Activated naive CD4-positive, alpha-beta T cell treated with anti-CD3 and anti-CD28 coated beads, Interleukin-2, amount 10 ng/mL, durations not matched to agents 7 days and 5 days (primary cell): Measurements from ENCODE around the gene NOP10.
"Not testable (repeated sequence)": the region's sequence is repeated elsewhere in the genome, so short reads cannot be mapped to it uniquely, and the experiment has no call there.

Experiments
- CTCF ChIA-PET: fragments of 350-600 bp; sonication (Branson Sonifier 250); formaldehyde crosslinking; loops from one replicate; lab custom pipeline; 2021; ENCODE audit warnings: antibody characterized with exemption; lab: Charles Lee
- DNase-seq: peaks from one replicate; pipeline ENCODE4 v3.0.0-alpha.2; 2020
- H3K27ac Mint-ChIP-seq: one replicate; pipeline ENCODE4 v1.8.0; 2021; ENCODE audit warnings: mild to moderate bottlenecking, moderate library complexity, mixed read lengths
- H3K27me3 Mint-ChIP-seq: one replicate; pipeline ENCODE4 v1.8.0; 2021; ENCODE audit warnings: mild to moderate bottlenecking, mixed read lengths
- H3K36me3 Mint-ChIP-seq: one replicate; pipeline ENCODE4 v1.8.0; 2021; ENCODE audit warnings: mixed read lengths
- H3K4me1 Mint-ChIP-seq: one replicate; pipeline ENCODE4 v1.8.0; 2021; ENCODE audit warnings: mixed read lengths
- H3K4me3 Mint-ChIP-seq: one replicate; pipeline ENCODE4 v1.8.0; 2021; ENCODE audit warnings: mild to moderate bottlenecking, moderate library complexity, mixed read lengths
- H3K9me3 Mint-ChIP-seq: one replicate; pipeline ENCODE4 v1.8.0; 2021; ENCODE audit warnings: mixed read lengths

Gene NOP10

DNA sequence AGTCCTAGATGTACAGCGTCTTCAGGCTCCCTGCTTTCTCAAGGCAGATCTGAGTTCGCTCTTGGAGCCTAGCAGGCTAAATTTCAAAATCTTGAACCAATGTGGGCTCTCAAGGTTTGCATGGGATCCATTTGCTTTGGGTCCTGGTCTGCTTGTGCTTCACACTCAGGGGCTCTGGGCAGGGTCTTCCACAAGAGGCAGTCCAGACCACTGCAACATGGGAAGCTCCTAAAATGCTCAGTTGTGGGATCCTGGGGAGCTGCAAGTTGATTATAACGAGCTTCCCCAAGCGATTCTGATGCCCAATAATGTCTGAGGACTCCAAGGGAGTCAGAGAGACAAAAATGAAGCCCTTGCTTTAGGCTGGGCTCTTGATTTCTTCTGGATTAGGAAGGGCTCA, 6.8 kb upstream of the NOP10 start:
- Mint-ChIP-seq H3K9me3 (no peaks in the 10 kb centered on the region), H3K36me3 (no peaks in the 10 kb centered on the region), H3K27me3 (peaks cover 18% of the 10 kb centered on the region), H3K4me1 (no peaks in the 10 kb centered on the region), H3K4me3 (no peak overlapping the region), H3K27ac (no peak overlapping the region)
- DNase-seq: no peak
- CTCF ChIA-PET: interaction anchor here (0.6 kb wide), 1 partner anchor 19 kb away, joined by 4 read pairs; no protein-coding TSS in a partner anchor

DNA sequence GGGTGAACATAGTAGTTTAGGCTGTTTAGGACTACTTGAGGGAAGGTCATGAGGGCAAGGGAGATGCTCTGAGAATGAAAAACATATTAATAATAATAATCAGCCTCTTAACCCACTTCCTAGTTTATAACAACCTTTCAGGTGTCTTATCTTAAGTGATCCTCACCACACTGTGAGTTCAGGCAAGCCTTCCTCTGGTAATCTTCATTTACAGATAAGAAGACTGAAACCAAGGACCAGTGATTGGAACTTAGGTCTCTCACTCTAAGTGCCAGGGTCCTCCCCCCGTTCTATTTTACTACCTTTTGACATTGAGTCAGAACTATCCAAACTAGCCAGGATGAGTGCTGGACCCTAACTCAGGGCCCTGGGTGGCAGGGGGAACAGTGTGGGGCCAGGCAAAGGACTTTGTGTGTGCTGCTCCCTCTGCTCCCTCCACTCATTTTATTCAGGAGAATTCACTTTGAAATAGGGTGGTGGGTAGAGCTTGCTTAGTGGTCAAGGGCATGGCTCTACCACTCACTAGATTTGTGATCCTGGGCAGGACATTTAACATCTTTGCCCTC, 5.9 kb upstream of the NOP10 start:
- no peaks in the 10 kb centered on the region for H3K4me1 Mint-ChIP-seq
- H3K27me3 Mint-ChIP-seq: peaks cover 18% of the 10 kb centered on the region
- CTCF ChIA-PET: no interaction called here
- no peaks in the 10 kb centered on the region for H3K36me3 Mint-ChIP-seq
- no peaks in the 10 kb centered on the region for H3K9me3 Mint-ChIP-seq
- DNase-seq: no peak
- no peak overlapping the region for H3K27ac Mint-ChIP-seq
- no peak overlapping the region for H3K4me3 Mint-ChIP-seq

DNA sequence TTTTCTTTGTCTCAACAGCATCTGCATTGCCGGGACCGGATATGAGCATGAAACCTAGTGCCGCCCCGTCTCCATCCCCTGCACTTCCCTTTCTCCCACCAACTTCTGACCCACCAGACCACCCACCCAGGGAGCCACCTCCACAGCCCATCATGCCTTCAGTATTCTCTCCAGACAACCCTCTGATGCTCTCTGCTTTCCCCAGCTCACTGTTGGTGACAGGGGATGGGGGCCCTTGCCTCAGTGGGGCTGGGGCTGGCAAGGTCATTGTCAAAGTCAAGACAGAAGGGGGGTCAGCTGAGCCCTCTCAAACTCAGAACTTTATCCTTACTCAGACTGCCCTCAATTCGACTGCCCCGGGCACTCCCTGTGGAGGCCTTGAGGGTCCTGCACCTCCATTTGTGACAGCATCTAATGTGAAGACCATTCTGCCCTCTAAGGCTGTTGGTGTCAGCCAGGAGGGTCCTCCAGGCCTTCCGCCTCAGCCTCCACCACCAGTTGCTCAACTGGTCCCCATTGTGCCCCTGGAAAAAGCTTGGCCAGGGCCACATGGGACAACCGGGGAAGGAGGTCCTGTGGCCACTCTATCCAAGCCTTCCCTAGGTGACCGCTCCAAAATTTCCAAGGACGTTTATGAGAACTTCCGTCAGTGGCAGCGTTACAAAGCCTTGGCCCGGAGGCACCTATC, 5.2 kb upstream of the NOP10 start:
- no peak for DNase-seq
- no peaks in the 10 kb centered on the region for H3K4me1 Mint-ChIP-seq
- H3K36me3 Mint-ChIP-seq: no peaks in the 10 kb centered on the region
- H3K27ac Mint-ChIP-seq: no peak overlapping the region
- H3K9me3 Mint-ChIP-seq: no peaks in the 10 kb centered on the region
- H3K27me3 Mint-ChIP-seq: peaks cover 18% of the 10 kb centered on the region
- H3K4me3 Mint-ChIP-seq: no peak overlapping the region
- CTCF ChIA-PET: no interaction called here

DNA sequence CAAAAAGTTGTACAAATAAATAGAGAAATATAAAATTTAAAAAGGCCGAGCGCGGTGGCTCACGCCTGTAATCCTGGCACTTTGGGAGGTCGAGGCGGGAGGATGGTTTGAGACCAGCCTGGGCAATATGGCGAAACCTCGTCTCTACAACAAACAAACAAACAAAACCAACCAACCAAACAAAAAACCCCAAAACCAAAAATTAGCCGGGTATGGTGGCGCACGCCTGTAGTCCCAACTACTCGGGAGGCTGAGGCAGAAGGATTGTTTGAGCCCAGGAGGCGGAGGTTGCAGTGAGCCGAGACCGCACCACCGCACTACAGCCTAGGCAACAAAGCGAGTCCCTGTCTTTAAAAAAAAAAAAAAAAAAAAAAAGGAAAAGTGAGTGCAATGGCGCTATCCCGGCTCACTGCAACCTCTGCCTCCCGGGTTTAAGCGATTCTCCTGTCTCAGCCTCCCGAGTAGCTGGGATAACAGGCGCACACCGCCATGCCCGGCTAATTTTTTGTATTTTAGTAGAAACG, 661 bp downstream of the NOP10 start:
- Mint-ChIP-seq H3K36me3 (peaks cover 24% of the 10 kb centered on the region), H3K27me3 (peaks cover 13% of the 10 kb centered on the region), H3K4me1 (peaks cover 24% of the 10 kb centered on the region)
- not testable (repeated sequence) for H3K9me3 Mint-ChIP-seq, H3K27ac Mint-ChIP-seq, H3K4me3 Mint-ChIP-seq
- peak; percentile 61 for DNase-seq
- CTCF ChIA-PET: interaction anchor here (0.6 to 4.3 kb wide), 10 partner anchors 11 to 246 kb away, joined by 3 to 49 read pairs (median 4); partner anchors contain the start of gene LPCAT4

DNA sequence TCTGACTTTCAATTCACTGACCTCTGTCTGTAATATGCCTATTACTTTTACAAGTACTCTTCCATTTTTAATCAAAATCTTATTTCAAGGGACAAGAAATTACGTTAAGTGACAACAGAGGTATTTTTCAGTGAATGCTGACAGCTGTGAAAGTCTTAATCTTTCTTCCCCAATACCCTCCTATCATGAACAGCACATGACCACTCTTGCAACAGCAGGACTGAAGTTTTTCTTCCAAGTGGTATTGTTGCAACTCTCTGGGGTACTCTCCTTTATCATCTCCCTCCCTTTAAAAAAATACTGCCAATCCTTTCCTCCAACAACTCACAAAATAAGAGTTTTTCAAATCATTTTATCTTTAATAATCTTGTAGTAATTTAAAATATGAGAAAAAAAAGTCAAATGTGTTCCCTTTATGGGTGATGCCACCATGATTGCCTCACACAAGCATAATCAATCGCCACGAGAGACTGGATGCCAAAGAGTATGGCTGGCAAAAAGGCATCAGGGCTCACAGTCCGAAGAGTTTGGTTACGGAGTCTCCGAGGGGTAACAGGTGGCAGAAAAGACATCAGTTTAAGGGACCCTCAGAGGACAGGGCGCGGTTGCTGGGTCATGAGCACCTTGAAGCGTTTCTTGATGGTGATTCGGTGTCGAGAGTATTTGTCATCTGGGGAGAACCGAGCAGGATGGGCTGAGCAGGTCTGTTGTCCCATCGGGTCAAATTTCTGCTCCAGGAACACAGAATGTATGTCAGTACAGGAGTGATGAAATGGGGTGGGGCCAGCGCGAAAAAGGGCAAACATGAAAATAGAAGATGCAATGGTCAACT, 1.3 kb downstream of the NOP10 start:
- Mint-ChIP-seq H3K9me3 (no peaks in the 10 kb centered on the region), H3K4me3 (no peak overlapping the region), H3K27ac (no peak overlapping the region), H3K27me3 (peaks cover 12% of the 10 kb centered on the region), H3K4me1 (peaks cover 30% of the 10 kb centered on the region), H3K36me3 (peaks cover 27% of the 10 kb centered on the region)
- CTCF ChIA-PET: interaction anchor here (1.9 kb wide), 1 partner anchor 100 kb away, joined by 11 read pairs; no protein-coding TSS in a partner anchor
- no peak for DNase-seq

DNA sequence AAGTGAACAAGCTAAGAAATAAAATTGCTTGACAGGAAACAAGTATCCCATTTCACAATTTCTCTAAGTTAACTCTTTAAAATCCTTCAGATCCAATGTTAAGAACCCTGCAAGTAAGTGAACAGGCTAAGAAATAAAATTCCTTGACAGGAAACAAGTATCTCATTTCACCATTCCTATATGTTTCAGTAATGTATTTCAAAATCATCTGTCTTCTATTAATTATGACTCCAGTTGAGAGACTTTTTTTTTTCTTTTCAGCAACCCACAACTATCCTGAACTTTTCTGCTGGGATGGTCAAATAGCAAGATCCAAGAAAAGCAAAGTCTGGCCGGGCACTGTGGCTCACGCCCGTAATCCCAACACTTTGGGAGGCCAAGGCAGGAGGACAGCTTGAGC, 3.0 kb downstream of the NOP10 start:
- H3K27me3 Mint-ChIP-seq: peaks cover 5% of the 10 kb centered on the region
- no peak overlapping the region for H3K27ac Mint-ChIP-seq
- peaks cover 27% of the 10 kb centered on the region for H3K36me3 Mint-ChIP-seq
- CTCF ChIA-PET: interaction anchor here (1.0 to 1.3 kb wide), 2 partner anchors 28 to 248 kb away, joined by 3 read pairs; partner anchors contain the start of gene LPCAT4
- peaks cover 45% of the 10 kb centered on the region for H3K4me1 Mint-ChIP-seq
- H3K9me3 Mint-ChIP-seq: no peaks in the 10 kb centered on the region
- peak overlapping the region; percentile 12 for H3K4me3 Mint-ChIP-seq
- DNase-seq: no peak

DNA sequence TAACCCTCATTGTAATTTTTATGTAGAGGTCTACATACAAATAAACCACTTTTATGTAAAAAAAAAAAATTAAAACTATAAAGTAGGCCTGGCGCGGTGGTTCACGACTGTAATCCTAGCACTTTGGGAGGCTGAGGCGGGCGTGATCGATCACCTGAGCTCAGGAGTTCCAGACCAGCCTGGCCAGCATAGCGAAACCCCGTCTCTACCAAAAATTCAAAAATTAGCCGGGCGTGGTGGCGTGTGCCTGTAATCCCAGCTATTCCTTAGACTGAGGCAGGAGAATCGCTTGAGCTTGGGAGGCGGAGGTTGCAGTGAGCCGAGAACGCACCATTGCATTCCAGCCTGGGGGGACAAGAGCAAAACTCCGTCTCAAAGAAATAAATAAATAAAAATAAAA, 4.6 kb downstream of the NOP10 start:
- Mint-ChIP-seq H3K36me3 (peaks cover 27% of the 10 kb centered on the region), H3K4me1 (peaks cover 58% of the 10 kb centered on the region), H3K27ac (peak overlapping the region; percentile 86), H3K9me3 (no peaks in the 10 kb centered on the region), H3K27me3 (peaks cover 5% of the 10 kb centered on the region), H3K4me3 (peak overlapping the region; percentile 69)
- DNase-seq: no peak
- CTCF ChIA-PET: interaction anchor here (1.9 to 2.2 kb wide), 2 partner anchors 9 to 97 kb away, joined by 10 read pairs; no protein-coding TSS in a partner anchor

DNA sequence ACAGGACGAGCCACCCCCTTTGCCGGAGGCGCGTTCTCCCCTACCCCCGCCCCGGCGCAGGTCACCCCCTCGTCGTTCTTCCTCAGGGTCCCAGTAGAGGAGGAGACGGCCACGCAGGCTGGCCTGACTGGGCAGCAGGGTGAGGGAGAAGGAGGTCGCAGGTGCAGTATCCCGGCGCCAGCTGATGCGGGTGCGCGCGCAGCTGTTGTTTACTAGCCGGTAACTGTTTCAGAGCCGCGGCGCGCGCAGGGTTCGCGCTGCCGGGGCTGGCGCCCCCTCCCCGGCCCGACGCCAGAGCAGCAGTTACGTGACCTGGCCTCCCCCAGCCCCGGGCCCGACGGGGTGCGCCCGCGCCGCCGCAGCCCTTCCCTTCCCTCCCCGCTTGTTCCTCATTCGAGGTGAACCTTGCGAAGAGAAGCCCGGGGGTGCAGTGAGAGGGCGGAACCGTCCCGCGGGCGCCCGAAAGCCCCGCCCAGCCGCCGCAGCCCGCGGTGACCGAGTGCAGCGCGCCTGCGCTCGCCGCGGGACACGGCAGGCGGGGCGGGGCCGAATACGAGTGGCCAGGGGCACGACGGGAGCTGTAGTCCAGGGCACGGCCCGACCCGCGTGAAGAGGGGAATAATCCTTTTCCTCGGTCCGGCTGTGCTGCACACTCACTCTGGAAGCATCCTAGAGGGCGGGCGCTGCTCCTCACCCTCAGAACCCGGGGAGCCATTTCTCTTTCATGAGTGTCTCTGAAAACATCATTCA, 5.2 kb downstream of the NOP10 start, which contains the start of gene SLC12A6:
Gene SLC12A6, minus strand, starts transcription at position 225 of the 750 bp plus-strand sequence. CDS start 1,101 bp downstream, outside the sequence.
- DNase-seq: peak; percentile 92
- Mint-ChIP-seq H3K27ac (peak within 1 kb of the TSS; percentile 93), H3K4me1 (peaks cover 62% of the 10 kb centered on the region), H3K4me3 (peak within 1 kb of the TSS; percentile 98), H3K27me3 (peaks cover 5% of the 10 kb centered on the region), H3K36me3 (peaks cover 27% of the 10 kb centered on the region), H3K9me3 (no peaks in the 10 kb centered on the region)
- CTCF ChIA-PET: interaction anchor here (0.8 to 2.2 kb wide), 3 partner anchors 9 to 97 kb away, joined by 4 to 10 read pairs (median 10); partner anchors contain the start of gene LPCAT4

DNA sequence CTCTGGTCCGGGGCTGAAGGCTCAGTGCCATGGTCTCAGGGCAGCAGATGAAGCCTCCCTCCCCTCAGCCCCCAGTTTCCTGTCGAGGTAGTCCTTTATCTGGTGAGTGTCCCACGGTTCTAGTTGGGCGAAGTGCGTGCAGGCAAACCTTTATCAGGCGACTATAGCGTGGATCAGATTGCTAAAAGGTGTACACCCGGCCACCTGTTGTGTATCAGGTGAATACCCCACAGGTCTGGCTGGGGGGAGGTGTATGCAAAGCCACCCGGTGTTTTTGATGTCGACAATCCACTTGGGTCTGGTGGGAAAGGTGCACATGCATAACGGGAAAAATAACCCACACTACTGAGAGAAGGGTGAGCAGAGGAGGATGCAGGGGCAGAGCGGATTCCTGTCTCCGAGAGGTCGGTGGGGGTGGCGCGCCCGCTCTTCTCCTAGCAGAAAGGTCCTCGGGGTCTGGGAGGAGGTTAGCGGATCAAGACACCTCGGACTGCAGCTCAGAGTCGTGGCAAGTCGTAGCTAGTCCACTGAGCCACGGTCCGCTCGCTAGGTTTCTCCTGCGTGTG, 5.9 kb downstream of the NOP10 start:
- CTCF ChIA-PET: interaction anchor here (0.8 kb wide), 1 partner anchor 30 kb away, joined by 4 read pairs; the partner anchor contains the start of gene LPCAT4
- peaks cover 25% of the 10 kb centered on the region for H3K36me3 Mint-ChIP-seq
- peaks cover 65% of the 10 kb centered on the region for H3K4me1 Mint-ChIP-seq
- H3K27me3 Mint-ChIP-seq: peaks cover 5% of the 10 kb centered on the region
- no peaks in the 10 kb centered on the region for H3K9me3 Mint-ChIP-seq
- H3K27ac Mint-ChIP-seq: peak overlapping the region; percentile 93
- peak overlapping the region; percentile 98 for H3K4me3 Mint-ChIP-seq
- DNase-seq: peak; percentile 49

DNA sequence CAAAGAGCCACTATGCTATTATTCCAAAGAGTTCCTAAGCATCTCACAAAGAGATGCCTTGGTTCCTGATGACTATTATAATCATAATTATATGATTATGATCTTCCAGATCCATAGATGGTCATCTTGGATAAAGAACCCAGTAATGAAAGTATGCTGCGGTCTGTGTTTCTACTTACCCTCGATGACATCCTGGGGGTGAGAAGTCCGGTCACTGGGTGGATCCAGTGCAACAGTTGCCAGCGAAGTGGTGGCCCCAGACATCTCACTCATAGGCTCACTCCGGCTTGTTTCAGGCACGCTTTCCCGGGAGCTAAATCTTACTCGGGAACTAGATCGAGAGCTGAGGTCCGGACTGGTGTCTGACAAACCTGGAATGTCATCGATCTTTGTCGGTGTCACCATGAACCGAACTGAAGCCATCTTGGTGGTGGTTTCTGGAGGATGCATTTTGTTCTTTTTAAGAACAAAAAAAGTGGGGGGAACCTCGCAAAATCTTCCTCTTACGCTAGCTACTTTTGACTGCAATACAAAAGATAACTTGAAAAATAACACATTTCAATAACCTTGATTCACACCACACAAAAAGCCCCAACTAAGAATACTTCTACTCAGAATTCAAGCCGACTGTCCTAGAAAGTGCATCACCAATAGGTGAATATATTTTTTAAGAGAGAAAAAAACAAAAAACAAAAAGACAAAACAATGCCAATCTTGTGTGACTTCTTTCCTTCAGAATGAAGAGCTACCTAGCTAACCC, 6.5 kb downstream of the NOP10 start:
- CTCF ChIA-PET: interaction anchor here (0.8 to 1.6 kb wide), 5 partner anchors 10 to 95 kb away, joined by 3 to 6 read pairs (median 4); partner anchors contain the start of gene LPCAT4
- Mint-ChIP-seq H3K4me3 (peak overlapping the region; percentile 98), H3K4me1 (peaks cover 64% of the 10 kb centered on the region), H3K27me3 (peaks cover 5% of the 10 kb centered on the region), H3K36me3 (peaks cover 23% of the 10 kb centered on the region), H3K9me3 (no peaks in the 10 kb centered on the region), H3K27ac (peak overlapping the region; percentile 93)
- DNase-seq: no peak

DNA sequence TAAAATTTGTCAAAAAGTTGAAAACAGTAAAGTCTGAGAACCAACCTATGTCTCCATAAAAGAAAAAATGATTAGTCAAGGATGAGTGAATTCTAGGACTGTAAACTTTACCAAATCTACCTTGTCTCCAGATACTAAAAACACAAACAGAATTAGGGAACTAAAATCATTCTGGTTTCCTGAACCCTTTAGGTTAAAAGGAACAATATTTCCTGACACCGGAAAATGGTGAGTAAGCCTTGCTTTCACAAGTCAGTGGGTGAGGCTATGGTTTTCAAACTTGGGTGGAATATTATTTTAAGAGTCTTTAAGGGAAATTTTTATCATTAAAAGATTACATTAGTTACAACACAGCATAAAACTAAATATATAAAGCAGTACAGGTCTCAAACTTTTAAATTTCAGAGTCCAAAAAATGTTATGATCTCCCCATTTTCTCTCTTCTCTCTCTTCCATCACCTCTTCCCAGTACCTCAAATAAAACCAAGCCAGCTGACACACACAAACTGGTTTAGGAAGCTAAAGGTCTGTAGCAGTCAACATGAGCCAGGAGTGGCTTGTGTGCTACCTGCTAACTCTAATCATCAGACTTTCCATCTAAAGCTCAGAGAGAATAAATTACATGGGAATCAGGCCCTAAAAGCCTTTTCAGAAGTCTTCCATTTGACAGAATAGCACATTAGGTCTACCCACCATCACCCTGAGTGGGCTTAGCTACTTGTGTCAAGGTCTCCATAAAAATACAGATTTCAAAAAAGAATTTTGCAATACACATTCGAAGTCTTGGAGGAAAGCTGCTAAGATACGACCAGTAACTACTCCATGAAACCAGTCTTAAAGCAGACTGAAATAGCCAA, 7.5 kb downstream of the NOP10 start:
- Mint-ChIP-seq H3K9me3 (no peaks in the 10 kb centered on the region), H3K4me3 (peak overlapping the region; percentile 98), H3K4me1 (peaks cover 66% of the 10 kb centered on the region), H3K27ac (peak overlapping the region; percentile 93), H3K36me3 (peaks cover 23% of the 10 kb centered on the region), H3K27me3 (peaks cover 5% of the 10 kb centered on the region)
- CTCF ChIA-PET: interaction anchor here (1.0 to 1.6 kb wide), 4 partner anchors 9 to 94 kb away, joined by 3 to 6 read pairs (median 4); partner anchors contain the start of gene LPCAT4
- DNase-seq: no peak
